OCI-M2 (cell line): ENCODE measurements around the gene SCAANT1.

Experiments
- DNase-seq: peaks from one replicate; lab custom pipeline; 2025; ENCODE audit not compliant: unreplicated experiment; lab: John Stamatoyannopoulos, UW

SCAANT1 gene

GRCh38 chr3:63934041-63934866, 22.1 kb upstream of the SCAANT1 start:
- no peak for DNase-seq

- DNase-seq = no peak
Observed at GRCh38 chr3:63933459-63933858, 21.3 kb upstream of the SCAANT1 start.

GRCh38 chr3:63932509-63933212, 20.5 kb upstream of the SCAANT1 start:
- no peak for DNase-seq

- no peak for DNase-seq
Observed at GRCh38 chr3:63931290-63931689, 19.1 kb upstream of the SCAANT1 start.

GRCh38 chr3:63927422-63928280, 15.5 kb upstream of the SCAANT1 start:
- DNase-seq = no peak

- no peak for DNase-seq
Observed at GRCh38 chr3:63926309-63926708, 14.1 kb upstream of the SCAANT1 start.

GRCh38 chr3:63922491-63923199, 10.5 kb upstream of the SCAANT1 start:
- no peak for DNase-seq

GRCh38 chr3:63921741-63922482, 9.7 kb upstream of the SCAANT1 start:
- no peak for DNase-seq

GRCh38 chr3:63920001-63920400, 7.8 kb upstream of the SCAANT1 start:
- no peak for DNase-seq

- DNase-seq = no peak
Observed at GRCh38 chr3:63918321-63918720, 6.1 kb upstream of the SCAANT1 start.

GRCh38 chr3:63914312-63914711, 2.1 kb upstream of the SCAANT1 start:
- no peak for DNase-seq

GRCh38 chr3:63912768-63913588, 795 bp upstream of the SCAANT1 start:
- no peak for DNase-seq

GRCh38 chr3:63911509-63911872, 692 bp downstream of the SCAANT1 start:
- DNase-seq = no peak

GRCh38 chr3:63910891-63911290, 1.3 kb downstream of the SCAANT1 start:
- no peak for DNase-seq

- no peak for DNase-seq
Observed at GRCh38 chr3:63910001-63910400, 2.2 kb downstream of the SCAANT1 start.

- no peak for DNase-seq
Observed at GRCh38 chr3:63909431-63909830, 2.8 kb downstream of the SCAANT1 start.

- DNase-seq = no peak
Observed at GRCh38 chr3:63908776-63909175, 3.4 kb downstream of the SCAANT1 start.

- no peak for DNase-seq
Observed at GRCh38 chr3:63908081-63908736, 4.0 kb downstream of the SCAANT1 start.
